GM21390 (cell line): Measurements from ENCODE around the gene GRK4.

Experiments used
- ATAC-seq: cut with Tn5 transposase; IDR thresholded peaks from one replicate; pipeline ENCODE4 v1.9.1; 2021; ENCODE audit not compliant: unreplicated experiment

The GRK4 gene

DNA sequence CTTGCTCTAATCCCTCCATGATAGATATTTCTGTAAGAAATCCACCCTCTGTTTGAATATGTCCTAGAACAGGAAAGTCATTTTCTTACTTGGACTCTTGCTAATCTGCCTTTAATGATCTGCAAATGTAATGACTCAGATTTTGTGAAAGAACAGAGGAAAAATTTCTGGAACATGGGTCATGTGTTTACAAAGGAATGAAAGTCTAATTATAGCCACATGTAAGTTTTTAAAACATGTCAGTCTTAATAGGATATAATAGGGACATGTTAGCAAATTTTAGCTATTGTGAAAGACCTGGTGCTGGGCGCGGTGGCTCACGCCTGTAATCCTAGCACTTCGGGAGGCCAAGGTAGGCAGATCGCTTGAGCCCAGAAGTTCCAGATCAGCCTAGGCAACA, 47.6 kb downstream of the GRK4 start:
- no peak for ATAC-seq

DNA sequence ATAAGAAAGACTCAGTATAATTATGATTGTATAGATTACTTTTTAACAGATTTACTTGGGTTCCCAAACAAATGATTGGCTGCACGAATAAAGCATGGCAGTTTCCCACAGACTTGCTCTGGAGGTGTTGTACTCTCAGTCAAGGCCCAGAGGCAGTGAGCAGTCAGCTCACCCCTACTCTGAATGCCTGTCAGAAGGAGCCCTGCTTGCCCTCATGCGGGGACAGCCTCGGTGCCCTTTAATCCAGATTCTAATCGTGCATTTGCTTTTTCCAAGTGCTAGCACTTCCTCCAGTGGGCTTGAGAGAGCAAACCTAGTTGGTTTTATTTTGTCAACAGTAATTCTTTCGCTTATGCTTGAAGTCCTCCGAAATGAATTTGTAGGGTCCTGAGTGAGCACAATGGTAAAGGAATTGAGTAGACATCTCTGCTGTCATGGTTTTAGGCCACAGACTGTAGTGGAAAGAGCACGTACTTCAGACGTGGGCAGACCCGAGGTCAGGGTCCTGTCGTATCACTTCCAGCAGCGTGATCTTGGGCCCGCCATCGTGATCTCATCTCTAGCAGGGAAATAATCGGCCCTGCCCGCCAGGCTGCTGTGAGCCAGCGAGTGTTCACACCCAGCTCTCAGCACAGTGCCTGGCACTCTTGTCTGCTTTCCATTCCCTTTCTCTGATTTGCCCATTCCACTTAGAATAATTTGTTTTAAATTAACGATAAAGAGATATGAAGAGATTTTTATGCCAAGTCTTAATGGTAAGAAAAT, 48.3 kb downstream of the GRK4 start:
- no peak for ATAC-seq

DNA sequence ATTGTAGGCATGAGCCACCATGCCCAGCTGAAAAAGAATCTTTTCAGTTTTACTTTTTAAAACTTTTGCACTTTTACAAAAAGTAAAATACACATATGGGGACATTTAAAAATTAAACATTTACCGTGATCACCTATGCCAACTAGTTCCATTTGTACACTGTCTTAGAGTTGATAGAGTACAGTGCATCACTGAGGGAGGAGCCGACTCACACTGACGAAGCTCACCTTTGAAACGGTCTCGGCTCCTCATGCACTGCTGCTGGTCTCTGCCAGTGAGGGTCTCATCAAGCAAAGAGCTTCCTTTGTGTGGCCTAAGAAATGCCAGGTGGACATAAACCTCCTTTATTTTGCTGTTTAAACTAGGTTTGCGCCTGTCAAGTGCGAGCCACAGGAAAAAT, 50.0 kb downstream of the GRK4 start:
- ATAC-seq, result no peak

DNA sequence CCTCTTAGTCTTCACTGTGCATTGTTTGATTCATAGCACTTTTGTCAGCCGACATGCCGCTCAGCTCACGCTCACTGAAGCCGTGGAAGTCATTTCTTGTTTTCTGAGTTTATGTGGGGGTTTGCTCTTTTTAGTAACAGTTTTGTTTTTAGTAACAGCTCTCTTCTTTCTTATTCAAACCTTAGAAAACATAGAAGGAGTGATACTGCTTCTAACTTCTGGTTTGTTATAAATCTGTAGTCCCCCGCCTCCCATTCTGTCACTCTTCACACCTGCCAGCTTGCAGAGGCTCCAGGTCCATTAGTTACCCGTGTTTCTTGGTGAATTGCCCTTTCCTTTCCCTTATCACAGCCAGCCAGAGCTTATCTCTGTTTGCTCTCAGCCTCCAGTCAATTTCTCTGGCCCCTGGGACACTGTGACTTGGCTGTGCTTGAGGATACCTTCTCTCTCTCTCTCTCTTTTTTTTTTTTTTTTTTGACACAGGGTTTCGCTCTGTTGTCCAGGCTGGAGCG, 50.5 kb downstream of the GRK4 start:
- peak; percentile 90 for ATAC-seq

DNA sequence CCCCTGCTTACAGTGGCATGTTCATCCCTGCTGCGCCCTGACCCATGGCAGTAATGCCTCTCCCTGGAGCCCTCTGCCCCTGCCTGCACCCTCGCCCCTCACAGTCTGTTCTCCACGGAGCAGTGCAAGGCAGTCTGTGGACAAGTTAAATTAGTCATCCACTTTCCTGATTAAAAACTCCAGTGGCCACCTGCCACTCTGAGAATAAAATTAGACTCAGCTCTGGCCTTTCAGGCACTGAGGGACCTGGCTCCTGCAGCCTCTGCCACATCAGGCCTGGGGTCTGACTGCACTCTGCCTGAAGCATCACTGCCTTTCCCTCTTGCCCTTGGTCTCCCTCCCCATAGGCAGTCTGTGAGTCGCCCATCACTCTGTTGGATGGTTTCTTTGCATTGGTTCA, 53.6 kb downstream of the GRK4 start:
- no peak for ATAC-seq

DNA sequence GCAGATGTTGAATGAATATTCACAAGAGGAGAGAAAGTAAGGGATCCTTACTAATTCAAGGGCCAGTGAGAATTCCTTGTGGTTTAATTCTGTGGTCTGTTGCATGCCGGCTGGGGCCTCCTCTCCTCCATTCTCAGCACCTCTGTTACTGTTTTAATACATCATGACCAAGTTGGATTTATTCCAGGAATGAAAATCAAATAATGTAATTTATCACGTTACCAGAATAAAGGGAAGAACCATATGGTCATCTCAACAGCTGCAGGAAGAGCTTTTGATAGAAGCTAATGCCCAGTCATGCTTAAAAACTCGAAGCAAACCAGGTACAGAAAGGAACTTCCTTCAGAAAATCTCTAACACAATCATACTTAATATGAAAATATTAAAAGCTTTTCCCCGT, 54.1 kb downstream of the GRK4 start:
- ATAC-seq, result no peak

GRCh38 chr4:3019145-3019846, 55.9 kb downstream of the GRK4 start:
- ATAC-seq, result no peak

DNA sequence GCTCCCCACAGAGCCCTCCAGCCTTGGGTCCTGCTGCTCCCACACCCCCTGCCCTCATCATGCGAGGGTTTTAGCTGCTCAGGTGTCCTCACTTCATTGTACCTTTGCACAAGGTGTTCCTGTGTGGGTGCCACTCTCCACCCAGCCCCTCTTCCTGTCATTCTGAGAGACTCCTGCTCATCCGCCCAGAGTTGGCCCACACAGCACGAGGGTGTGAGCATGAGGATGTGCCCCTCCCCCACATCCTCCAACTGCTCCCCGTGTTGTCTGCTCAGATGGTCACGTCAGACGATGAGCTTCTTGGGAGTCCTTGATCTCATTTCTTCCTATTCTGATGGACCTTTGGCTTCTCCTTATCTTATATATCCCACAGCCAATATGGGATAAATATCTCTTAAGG, 57.8 kb downstream of the GRK4 start:
- ATAC-seq, result no peak

DNA sequence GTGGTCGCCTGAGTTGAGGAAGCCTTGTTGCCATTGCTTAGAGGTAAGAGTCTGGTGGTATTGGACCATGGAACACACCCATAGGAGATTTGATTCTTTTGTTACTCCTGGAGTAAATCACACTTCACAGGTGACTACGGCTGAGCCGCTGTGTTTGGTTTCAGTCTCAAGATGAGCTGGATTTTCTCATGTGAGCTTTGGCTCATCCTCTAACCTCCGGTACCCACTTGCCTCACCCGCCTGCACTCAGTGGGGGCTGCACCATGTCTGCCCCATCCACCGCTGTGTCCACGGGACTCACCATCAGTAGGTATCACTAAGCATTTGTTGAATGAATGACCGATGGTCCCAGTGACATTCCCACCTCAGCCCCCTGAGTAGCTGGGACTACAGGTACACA, 58.3 kb downstream of the GRK4 start:
- ATAC-seq, result no peak

DNA sequence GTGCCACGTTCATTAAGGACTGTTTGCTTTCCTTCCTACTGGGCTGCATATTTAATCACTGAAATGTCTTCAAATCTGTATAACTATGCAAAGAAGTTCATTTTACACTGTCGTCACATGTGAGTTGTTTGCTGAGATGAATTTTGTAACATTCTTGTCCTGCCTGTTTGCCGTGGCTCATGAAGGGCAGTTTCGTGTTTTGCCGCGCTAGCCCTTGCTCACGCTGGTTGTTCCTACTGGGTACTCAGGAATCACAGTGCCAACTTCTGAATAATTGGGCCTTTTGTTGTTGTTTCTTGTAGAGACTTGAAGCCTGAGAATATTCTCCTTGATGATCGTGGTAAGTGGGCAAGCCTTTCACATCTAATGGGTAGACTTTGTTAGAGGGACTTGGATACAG, 58.7 kb downstream of the GRK4 start:
- no peak for ATAC-seq

DNA sequence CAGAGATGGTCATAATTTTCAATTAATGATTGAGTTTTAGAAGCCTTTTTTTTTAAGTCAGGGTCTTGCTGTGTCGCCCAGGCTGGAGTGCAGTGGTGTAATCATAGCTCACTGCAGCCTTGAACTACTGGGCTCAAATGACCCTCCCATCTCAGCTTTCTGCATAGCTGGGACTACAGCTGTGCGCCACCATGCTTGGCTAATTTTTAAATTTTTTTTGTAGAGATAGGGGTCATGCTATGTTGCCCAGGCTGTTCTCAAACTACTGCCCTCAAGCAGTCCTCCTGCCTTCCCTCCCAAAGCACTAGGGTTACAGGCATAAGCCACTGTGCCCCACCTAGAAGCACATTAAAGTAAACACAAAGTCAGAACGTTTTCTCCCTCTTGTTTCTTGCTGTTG, 59.3 kb downstream of the GRK4 start:
- ATAC-seq, result no peak

- ATAC-seq, result no peak
Measured at GRCh38 chr4:3025881-3026280, 62.5 kb downstream of the GRK4 start.

- ATAC-seq, result no peak
Measured at GRCh38 chr4:3026540-3026939, 63.2 kb downstream of the GRK4 start.

- ATAC-seq, result no peak
Measured at GRCh38 chr4:3029464-3029863, 66.1 kb downstream of the GRK4 start.

GRCh38 chr4:3030566-3031356, 67.4 kb downstream of the GRK4 start:
- no peak for ATAC-seq

- no peak for ATAC-seq
Measured at GRCh38 chr4:3031357-3032082, 68.1 kb downstream of the GRK4 start.

DNA sequence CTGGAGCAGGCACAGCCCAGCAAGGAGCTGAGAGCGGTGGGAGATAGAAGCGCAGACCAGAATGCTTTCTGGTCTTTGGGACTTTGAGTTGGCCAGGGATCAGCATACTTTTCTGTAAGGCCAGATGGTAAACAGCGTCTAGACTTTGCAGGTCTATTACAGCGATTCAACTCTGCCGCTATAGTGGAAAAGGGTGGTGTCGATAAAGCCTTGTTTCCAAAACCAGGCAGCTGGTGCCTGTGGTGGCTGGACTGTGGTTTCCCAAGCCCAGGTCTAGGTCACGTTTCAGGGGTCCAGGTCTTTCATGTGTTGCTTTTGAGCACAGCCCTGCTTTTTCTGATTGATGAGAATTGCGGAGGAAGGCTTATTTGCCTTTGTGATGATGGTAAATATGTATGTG, 70.9 kb downstream of the GRK4 start:
- no peak for ATAC-seq

DNA sequence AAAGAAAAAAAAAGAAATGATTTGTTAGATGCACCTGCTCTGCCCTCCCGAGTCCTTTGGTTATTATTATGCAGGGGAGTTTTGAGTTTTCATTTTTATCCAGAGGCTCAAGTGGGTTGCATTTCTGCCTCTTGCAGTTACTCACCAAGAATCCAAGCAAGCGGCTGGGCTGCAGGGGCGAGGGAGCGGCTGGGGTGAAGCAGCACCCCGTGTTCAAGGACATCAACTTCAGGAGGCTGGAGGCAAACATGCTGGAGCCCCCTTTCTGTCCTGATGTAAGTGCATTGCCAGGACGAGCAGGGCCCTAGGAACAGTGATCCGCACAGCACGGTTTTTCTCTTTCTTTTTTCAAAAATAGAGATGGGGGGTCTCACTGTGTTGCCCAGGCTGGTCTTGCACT, 71.9 kb downstream of the GRK4 start:
- no peak for ATAC-seq

DNA sequence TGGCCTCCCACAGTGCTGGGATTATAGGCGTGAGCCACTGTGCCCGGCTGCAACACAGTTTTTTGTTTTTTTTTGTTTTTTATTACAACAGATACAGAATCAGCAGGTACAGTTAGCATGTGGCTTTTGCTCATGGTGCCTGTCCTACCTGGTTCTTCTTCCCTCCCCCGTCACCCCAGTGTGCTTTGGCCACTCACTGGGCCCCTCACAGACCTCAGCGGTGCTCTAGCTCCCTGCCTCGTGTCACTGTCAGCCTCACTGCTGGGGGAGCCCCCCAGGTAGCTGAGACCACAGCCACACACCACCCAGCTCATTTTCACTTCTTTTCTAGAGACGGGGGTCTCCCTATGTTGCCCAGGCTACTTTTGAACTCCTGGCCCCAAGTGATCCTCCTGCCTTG, 72.3 kb downstream of the GRK4 start:
- ATAC-seq, result no peak

DNA sequence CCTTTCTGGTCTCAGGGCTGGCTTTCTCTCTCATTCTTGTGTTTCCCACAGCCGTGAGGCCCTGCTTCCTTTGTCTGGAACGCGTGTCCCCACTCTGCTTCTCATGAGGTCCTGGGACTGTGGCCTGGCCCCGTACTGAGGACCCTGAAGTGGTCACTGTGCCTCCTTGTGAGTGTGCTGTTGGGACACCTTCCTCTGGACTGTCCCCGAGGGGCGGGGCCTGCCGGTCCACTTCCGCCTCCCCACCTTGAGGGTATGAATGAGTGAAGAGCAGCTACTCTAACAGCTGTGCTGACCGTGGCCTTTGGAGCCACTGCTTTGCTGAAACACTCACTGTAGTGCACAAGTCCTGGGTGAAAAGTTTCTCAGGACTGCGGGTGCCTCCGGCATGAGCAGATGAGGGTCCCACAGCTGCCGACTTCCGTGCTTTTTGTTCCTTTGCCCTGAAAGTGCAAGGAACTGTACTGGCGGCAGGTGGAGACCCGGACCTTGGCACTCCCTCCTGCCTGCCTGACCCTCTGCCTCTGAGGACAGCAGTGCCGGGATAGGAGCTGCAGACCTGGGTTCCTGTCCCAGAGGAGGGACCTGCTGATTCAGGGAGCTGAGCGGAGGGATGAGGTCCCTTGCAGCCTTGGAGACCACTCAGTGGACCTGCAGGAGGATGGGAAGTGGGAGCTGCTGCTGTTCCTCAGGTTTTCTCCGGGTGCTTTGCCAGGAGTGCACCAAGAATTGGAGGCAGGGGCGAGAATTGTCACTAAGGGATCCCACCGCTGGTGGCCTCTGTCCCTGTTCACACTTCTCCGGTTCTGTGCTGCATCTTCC, 73.0 kb downstream of the GRK4 start:
- ATAC-seq, result no peak
